Endothelial cell of umbilical vein (primary cell): Measurements from ENCODE around the gene OASL. TPM values are rescaled to one million over a fixed set of nuclear protein-coding genes. Genes with fewer than 3 reads are reported as not detected.

Experiments used
- BruUV-seq: library from RNA; stranded (reverse); fragments of 400-500 nt; replicated peaks from 2 replicates; lab custom pipeline; 2021; lab: Mats Ljungman, UMichigan
- CTCF ChIA-PET: fragments of 300-600, 350-600 bp; sonication (Branson Sonifier 250); formaldehyde crosslinking; loops from one replicate; lab custom pipeline; 2021; ENCODE audit warnings: antibody characterized with exemption, inconsistent platforms; lab: Charles Lee
- POLR2A ChIA-PET: fragments of 300-600, 350-600 bp; sonication (Branson Sonifier 250); formaldehyde crosslinking; loops from one replicate; lab custom pipeline; 2021; ENCODE audit warnings: antibody characterized with exemption, inconsistent platforms; lab: Charles Lee
- DNase-seq: peaks from one replicate; pipeline ENCODE4 v3.0.0-alpha.2; 2011; ENCODE audit warnings: low read depth, low spot score
- FAIRE-seq: peaks from 2 replicates; lab custom pipeline; 2011; peaks lifted over from hg19 to GRCh38; lab: Jason Lieb, UNC
- H2AFZ ChIP-seq: 2 replicates; pipeline ENCODE4 v1.6.0; 2012; ENCODE audit warnings: low read depth, low read length, control low read depth, inconsistent platforms
- H3K27ac ChIP-seq: 2 replicates; pipeline ENCODE4 v1.5.1; 2011; ENCODE audit warnings: low read depth, mild to moderate bottlenecking, control low read depth, low read length, moderate library complexity; ENCODE audit not compliant: insufficient read depth
- H3K27me3 ChIP-seq, 2 experiments: 2 replicates each; pipeline versions ENCODE4 v1.6.0 to v1.6.1; 2011; ENCODE audit warnings: low read length in 2 of 2, mixed read lengths in 1 of 2; ENCODE audit not compliant: control insufficient read depth in 2 of 2, insufficient read depth in 2 of 2
- H3K36me3 ChIP-seq, 2 experiments: 2 replicates in 1 of 2; 3 replicates in 1 of 2; pipeline ENCODE4 v1.5.1; 2011; ENCODE audit warnings: low read length in 2 of 2, mild to moderate bottlenecking in 1 of 2, moderate library complexity in 1 of 2; ENCODE audit not compliant: control insufficient read depth in 2 of 2, insufficient read depth in 2 of 2; ENCODE audit errors: extremely low read depth in 1 of 2
- H3K4me1 ChIP-seq: 3 replicates; pipeline ENCODE4 v1.5.1; 2011; ENCODE audit warnings: mild to moderate bottlenecking, low read length; ENCODE audit not compliant: control insufficient read depth, insufficient read depth; ENCODE audit errors: extremely low read depth
- H3K4me2 ChIP-seq: 2 replicates; pipeline ENCODE4 v1.6.1; 2011; ENCODE audit warnings: low read length, control low read depth, mixed read lengths; ENCODE audit not compliant: insufficient read depth
- H3K4me3 ChIP-seq, 3 experiments: fragments of 200-600 bp in 1 of 3; sonication (generic), shearing (Covaris generic) in 1 of 3; replicated peaks in 1 of 3; 2 replicates each; pipeline ENCODE4 v1.5.1; 2011 to 2016; ENCODE audit warnings: control low read depth in 3 of 3, low read length in 3 of 3, mild to moderate bottlenecking in 2 of 3, inconsistent platforms in 1 of 3, low read depth in 1 of 3, moderate library complexity in 1 of 3; ENCODE audit not compliant: insufficient read depth in 1 of 3
- H3K79me2 ChIP-seq: 2 replicates; pipeline ENCODE4 v1.6.0; 2012; ENCODE audit warnings: low read length, inconsistent platforms; ENCODE audit not compliant: control insufficient read depth, insufficient read depth
- H3K9ac ChIP-seq: replicated peaks from 2 replicates; pipeline ENCODE3; 2011; ENCODE audit warnings: low read length, control low read depth; ENCODE audit not compliant: insufficient read depth; ENCODE audit errors: extremely low read depth
- H3K9me1 ChIP-seq: replicated peaks from 3 replicates; pipeline ENCODE4 v1.6.0; 2011; ENCODE audit warnings: mild to moderate bottlenecking, low read length; ENCODE audit not compliant: control insufficient read depth, insufficient read depth; ENCODE audit errors: extremely low read depth
- H3K9me3 ChIP-seq: replicated peaks from 2 replicates; pipeline ENCODE4 v1.5.1; 2012; ENCODE audit warnings: low read length, inconsistent platforms; ENCODE audit not compliant: control insufficient read depth, insufficient read depth
- H4K20me1 ChIP-seq: replicated peaks from 2 replicates; pipeline ENCODE3; 2011; ENCODE audit warnings: mild to moderate bottlenecking, low read length; ENCODE audit not compliant: control insufficient read depth, insufficient read depth; ENCODE audit errors: extremely low read depth
- EZH2 ChIP-seq: IDR thresholded peaks from 2 replicates; pipeline ENCODE4 v1.6.1; 2012; ENCODE audit warnings: borderline replicate concordance, low read depth, mild to moderate bottlenecking, moderate library complexity, low read length, inconsistent platforms; ENCODE audit not compliant: severe bottlenecking
- FOS ChIP-seq: IDR thresholded peaks from 2 replicates; pipeline ENCODE4 v1.6.1; 2011; ENCODE audit warnings: mild to moderate bottlenecking, low read length, moderate library complexity, borderline replicate concordance; ENCODE audit not compliant: insufficient read depth
- GATA2 ChIP-seq: IDR thresholded peaks from 2 replicates; pipeline ENCODE4 v1.7.0; 2011; ENCODE audit warnings: low read depth, mild to moderate bottlenecking, moderate library complexity, mixed read lengths, low read length; ENCODE audit not compliant: insufficient read length, insufficient read depth
- JUN ChIP-seq: IDR thresholded peaks from 2 replicates; pipeline ENCODE4 v1.6.1; 2011; ENCODE audit warnings: borderline replicate concordance, low read depth; ENCODE audit not compliant: insufficient read length, insufficient read depth
- MYC ChIP-seq: IDR thresholded peaks from one replicate; pipeline ENCODE4 v1.6.1; 2011; ENCODE audit warnings: mild to moderate bottlenecking, low read depth, low read length
- POLR2A ChIP-seq: IDR thresholded peaks from 2 replicates; pipeline ENCODE4 v1.6.1; 2012; ENCODE audit warnings: low read depth, mild to moderate bottlenecking, control low read depth, low read length
- POLR2AphosphoS5 ChIP-seq: IDR thresholded peaks from 2 replicates; pipeline ENCODE4 v1.6.1; 2012; ENCODE audit warnings: low read depth, mild to moderate bottlenecking, control low read depth, low read length, moderate library complexity; ENCODE audit not compliant: insufficient read depth
- dilution Hi-C: fragments of 300-500 bp; cut with MboI; formaldehyde crosslinking; loops from one replicate; pipeline ENCODE4 v1.15.0; 2019; ENCODE audit warnings: low sequenced_read_pairs; ENCODE audit not compliant: extremely low pct_ligation_motif_present
- intact Hi-C: fragments of 100-400 bp; cut with micrococcal nuclease; formaldehyde crosslinking; loops from one replicate; pipeline ENCODE4 v1.10.0; 2022
- polyA plus RNA-seq, 4 experiments: library from polyadenylated mRNA; depleted of rRNA in 3 of 4; stranded (reverse) in 3 of 4; unstranded in 1 of 4; fragments of >200 nt; gene quantifications; 2 replicates each; pipeline versions ENCODE4 v1.2.1 to v1.2.3, GENCODE V29; 2011 to 2012; ENCODE audit warnings: missing spikeins in 1 of 4
- total RNA-seq: library from RNA; stranded (reverse); gene quantifications from 2 replicates; pipeline ENCODE4 v1.2.3, GENCODE V29; 2021
- TF ChIP-seq, protein P1 (sequence below), 2 donors: IDR thresholded peaks; 1 replicate in 1 of 2; 2 replicates in 1 of 2; pipeline ENCODE4 v1.5.1; 2011; ENCODE audit warnings: low read length in 2 of 2, mild to moderate bottlenecking in 2 of 2, moderate library complexity in 2 of 2, control low read depth in 1 of 2, inconsistent platforms in 1 of 2, low read depth in 1 of 2; ENCODE audit not compliant: insufficient read depth in 1 of 2; ENCODE audit errors: extremely low read depth in 1 of 2
- TF ChIP-seq, protein P2 (sequence below): IDR thresholded peaks from 2 replicates; pipeline ENCODE4 v1.6.1; 2011; ENCODE audit not compliant: insufficient read depth, insufficient read length

Gene OASL
- total and polyA plus RNA-seq, 2 donors (not counting 3 experiments of a cell fraction or from before 2014, with no cell fraction given) = 0.17 to 0.33 TPM

DNA sequence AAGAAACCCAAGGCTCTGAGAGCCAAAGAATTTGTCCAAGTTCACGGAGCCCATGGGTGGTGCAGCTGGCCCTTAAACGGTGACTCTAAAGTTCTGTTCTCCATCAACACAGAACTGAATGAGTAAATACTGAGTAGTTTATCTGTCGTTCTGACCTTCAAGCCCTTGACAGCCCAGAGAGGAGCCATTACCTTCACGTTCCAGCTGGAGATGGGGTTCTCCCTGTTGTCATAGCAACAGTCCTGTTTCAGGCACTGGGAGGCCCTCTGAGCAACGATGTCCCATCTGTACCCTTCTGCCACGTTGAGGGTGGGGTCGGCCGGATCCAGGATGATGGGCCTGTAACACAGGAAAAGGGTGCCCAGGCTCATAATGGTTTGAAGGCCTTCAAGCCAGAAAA lies 15.2 kb downstream of the OASL start:
- H3K4me3 ChIP-seq = no peak overlapping the region
- H3K4me1 ChIP-seq = no peaks in the 10 kb centered on the region
- BruUV-seq = no TSS peak
- DNase-seq (no peak), FAIRE-seq (no peak)
- H3K27me3 ChIP-seq = peaks cover 3 to 10% of the 10 kb centered on the region in 2 experiments
- H3K36me3 ChIP-seq = no peaks in the 10 kb centered on the region
- intact Hi-C loops (no loop called here), dilution Hi-C loops (no loop called here)
- no peaks in the 10 kb centered on the region for H3K9me3 ChIP-seq
- TF ChIP-seq, protein P1, sequence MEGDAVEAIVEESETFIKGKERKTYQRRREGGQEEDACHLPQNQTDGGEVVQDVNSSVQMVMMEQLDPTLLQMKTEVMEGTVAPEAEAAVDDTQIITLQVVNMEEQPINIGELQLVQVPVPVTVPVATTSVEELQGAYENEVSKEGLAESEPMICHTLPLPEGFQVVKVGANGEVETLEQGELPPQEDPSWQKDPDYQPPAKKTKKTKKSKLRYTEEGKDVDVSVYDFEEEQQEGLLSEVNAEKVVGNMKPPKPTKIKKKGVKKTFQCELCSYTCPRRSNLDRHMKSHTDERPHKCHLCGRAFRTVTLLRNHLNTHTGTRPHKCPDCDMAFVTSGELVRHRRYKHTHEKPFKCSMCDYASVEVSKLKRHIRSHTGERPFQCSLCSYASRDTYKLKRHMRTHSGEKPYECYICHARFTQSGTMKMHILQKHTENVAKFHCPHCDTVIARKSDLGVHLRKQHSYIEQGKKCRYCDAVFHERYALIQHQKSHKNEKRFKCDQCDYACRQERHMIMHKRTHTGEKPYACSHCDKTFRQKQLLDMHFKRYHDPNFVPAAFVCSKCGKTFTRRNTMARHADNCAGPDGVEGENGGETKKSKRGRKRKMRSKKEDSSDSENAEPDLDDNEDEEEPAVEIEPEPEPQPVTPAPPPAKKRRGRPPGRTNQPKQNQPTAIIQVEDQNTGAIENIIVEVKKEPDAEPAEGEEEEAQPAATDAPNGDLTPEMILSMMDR (IDR thresholded peaks at IDR 0.05; ENCODE audit: extremely low read depth in 1 of 2, insufficient read depth in 1 of 2, low read depth in 1 of 2, low read length in 2 of 2) = no peak
- TF ChIP-seq GATA2 = no peak
- TF ChIP-seq POLR2A = no peak
- TF ChIP-seq, protein P2, sequence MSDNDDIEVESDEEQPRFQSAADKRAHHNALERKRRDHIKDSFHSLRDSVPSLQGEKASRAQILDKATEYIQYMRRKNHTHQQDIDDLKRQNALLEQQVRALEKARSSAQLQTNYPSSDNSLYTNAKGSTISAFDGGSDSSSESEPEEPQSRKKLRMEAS = no peak
- no peak for TF ChIP-seq EZH2
- no peak for TF ChIP-seq POLR2AphosphoS5
- TF ChIP-seq FOS = no peak
- no peak for TF ChIP-seq MYC
- TF ChIP-seq JUN = no peak
- no peak overlapping the region for H3K4me2 ChIP-seq
- no peaks in the 10 kb centered on the region for H3K79me2 ChIP-seq
- no peak overlapping the region for H3K9ac ChIP-seq
- no peaks in the 10 kb centered on the region for H4K20me1 ChIP-seq
- no peak overlapping the region for H2AFZ ChIP-seq
- no peaks in the 10 kb centered on the region for H3K9me1 ChIP-seq
- ChIA-PET POLR2A (no interaction called here), CTCF (no interaction called here)
- H3K27ac ChIP-seq = no peak overlapping the region
